Measurements from ENCODE around the gene CYP4F11.
"Not testable (repeated sequence)": the region's sequence is repeated elsewhere in the genome, so short reads cannot be mapped to it uniquely, and the experiment has no call there.

The CYP4F11 gene

GRCh38 chr19:15873771-15874170 lies 60.6 kb downstream of the CYP4F11 start:
- not testable (repeated sequence) for DNase-seq

GRCh38 chr19:15871570-15871969 lies 62.8 kb downstream of the CYP4F11 start:
- DNase-seq = peak; percentile 3

- DNase-seq = no peak
Measured at GRCh38 chr19:15869873-15870272, 64.5 kb downstream of the CYP4F11 start.

- DNase-seq = peak; percentile 58
Measured at GRCh38 chr19:15869109-15869555, 65.2 kb downstream of the CYP4F11 start.

- DNase-seq = no peak
Measured at GRCh38 chr19:15866636-15867035, 67.7 kb downstream of the CYP4F11 start.

- DNase-seq = no peak
Measured at GRCh38 chr19:15864824-15865223, 69.5 kb downstream of the CYP4F11 start.

GRCh38 chr19:15863272-15863671 lies 71.1 kb downstream of the CYP4F11 start:
- DNase-seq = no peak

GRCh38 chr19:15862444-15862843 lies 71.9 kb downstream of the CYP4F11 start:
- no peak for DNase-seq

Measured in CD4-positive, alpha-beta T cell treated with Interleukin-10 for 1 hour (primary cell).